Activated CD8-positive, alpha-beta memory T cell treated with anti-CD3 and anti-CD28 coated beads, Interleukin-2, amount 50 U/mL, for 4 hours (primary cell): Measurements from ENCODE around the gene SLCO2A1.

Source experiments
- DNase-seq: peaks from one replicate; pipeline ENCODE4 v3.0.0-alpha.2; 2020

The SLCO2A1 gene

GRCh38 chr3:133880886-133881455 is 148.8 kb downstream of the SLCO2A1 start:
- no peak for DNase-seq

- no peak for DNase-seq
Observed at GRCh38 chr3:133880287-133880686, 149.4 kb downstream of the SLCO2A1 start.

GRCh38 chr3:133878518-133878917 is 151.2 kb downstream of the SLCO2A1 start:
- no peak for DNase-seq
